ENCODE data around the gene HSFY1. TPM values are rescaled to one million over a fixed set of nuclear protein-coding genes. Genes with fewer than 3 reads are reported as not detected.

Gene HSFY1, protein sequence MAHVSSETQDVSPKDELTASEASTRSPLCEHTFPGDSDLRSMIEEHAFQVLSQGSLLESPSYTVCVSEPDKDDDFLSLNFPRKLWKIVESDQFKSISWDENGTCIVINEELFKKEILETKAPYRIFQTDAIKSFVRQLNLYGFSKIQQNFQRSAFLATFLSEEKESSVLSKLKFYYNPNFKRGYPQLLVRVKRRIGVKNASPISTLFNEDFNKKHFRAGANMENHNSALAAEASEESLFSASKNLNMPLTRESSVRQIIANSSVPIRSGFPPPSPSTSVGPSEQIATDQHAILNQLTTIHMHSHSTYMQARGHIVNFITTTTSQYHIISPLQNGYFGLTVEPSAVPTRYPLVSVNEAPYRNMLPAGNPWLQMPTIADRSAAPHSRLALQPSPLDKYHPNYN
- total RNA-seq, result not detected in 2 replicates

GRCh38 chrY:18546420-18546819, at the start of gene HSFY1:
TSS of gene HSFY1 (plus strand) at chrY:18546720. CDS start at chrY:18546788, 68 bp downstream.

Other genes starting within 250 kb of the HSFY1 start
- gene HSFY2, start 227.0 kb downstream of the HSFY1 start, total RNA-seq, result not detected in 2 replicates